Endothelial cell of umbilical vein (primary cell): ENCODE results near the gene TCAP. TPM values are rescaled to one million over a fixed set of nuclear protein-coding genes. Genes with fewer than 3 reads are reported as not detected.

Experiments
- BruUV-seq: library from RNA; stranded (reverse); fragments of 400-500 nt; replicated peaks from 2 replicates; lab custom pipeline; 2021; lab: Mats Ljungman, UMichigan
- CTCF ChIA-PET: fragments of 300-600, 350-600 bp; sonication (Branson Sonifier 250); formaldehyde crosslinking; loops from one replicate; lab custom pipeline; 2021; ENCODE audit warnings: antibody characterized with exemption, inconsistent platforms; lab: Charles Lee
- POLR2A ChIA-PET: fragments of 300-600, 350-600 bp; sonication (Branson Sonifier 250); formaldehyde crosslinking; loops from one replicate; lab custom pipeline; 2021; ENCODE audit warnings: antibody characterized with exemption, inconsistent platforms; lab: Charles Lee
- DNase-seq: peaks from one replicate; pipeline ENCODE4 v3.0.0-alpha.2; 2011; ENCODE audit warnings: low read depth, low spot score
- FAIRE-seq: peaks from 2 replicates; lab custom pipeline; 2011; peaks lifted over from hg19 to GRCh38; lab: Jason Lieb, UNC
- H2AFZ ChIP-seq: 2 replicates; pipeline ENCODE4 v1.6.0; 2012; ENCODE audit warnings: low read depth, low read length, control low read depth, inconsistent platforms
- H3K27ac ChIP-seq: 2 replicates; pipeline ENCODE4 v1.5.1; 2011; ENCODE audit warnings: low read depth, mild to moderate bottlenecking, control low read depth, low read length, moderate library complexity; ENCODE audit not compliant: insufficient read depth
- H3K27me3 ChIP-seq, 2 experiments: 2 replicates each; pipeline versions ENCODE4 v1.6.0 to v1.6.1; 2011; ENCODE audit warnings: low read length in 2 of 2, mixed read lengths in 1 of 2; ENCODE audit not compliant: control insufficient read depth in 2 of 2, insufficient read depth in 2 of 2
- H3K36me3 ChIP-seq, 2 experiments: 2 replicates in 1 of 2; 3 replicates in 1 of 2; pipeline ENCODE4 v1.5.1; 2011; ENCODE audit warnings: low read length in 2 of 2, mild to moderate bottlenecking in 1 of 2, moderate library complexity in 1 of 2; ENCODE audit not compliant: control insufficient read depth in 2 of 2, insufficient read depth in 2 of 2; ENCODE audit errors: extremely low read depth in 1 of 2
- H3K4me1 ChIP-seq: 3 replicates; pipeline ENCODE4 v1.5.1; 2011; ENCODE audit warnings: mild to moderate bottlenecking, low read length; ENCODE audit not compliant: control insufficient read depth, insufficient read depth; ENCODE audit errors: extremely low read depth
- H3K4me2 ChIP-seq: 2 replicates; pipeline ENCODE4 v1.6.1; 2011; ENCODE audit warnings: low read length, control low read depth, mixed read lengths; ENCODE audit not compliant: insufficient read depth
- H3K4me3 ChIP-seq, 3 experiments: fragments of 200-600 bp in 1 of 3; sonication (generic), shearing (Covaris generic) in 1 of 3; replicated peaks in 1 of 3; 2 replicates each; pipeline ENCODE4 v1.5.1; 2011 to 2016; ENCODE audit warnings: control low read depth in 3 of 3, low read length in 3 of 3, mild to moderate bottlenecking in 2 of 3, inconsistent platforms in 1 of 3, low read depth in 1 of 3, moderate library complexity in 1 of 3; ENCODE audit not compliant: insufficient read depth in 1 of 3
- H3K79me2 ChIP-seq: 2 replicates; pipeline ENCODE4 v1.6.0; 2012; ENCODE audit warnings: low read length, inconsistent platforms; ENCODE audit not compliant: control insufficient read depth, insufficient read depth
- H3K9ac ChIP-seq: replicated peaks from 2 replicates; pipeline ENCODE3; 2011; ENCODE audit warnings: low read length, control low read depth; ENCODE audit not compliant: insufficient read depth; ENCODE audit errors: extremely low read depth
- H3K9me1 ChIP-seq: replicated peaks from 3 replicates; pipeline ENCODE4 v1.6.0; 2011; ENCODE audit warnings: mild to moderate bottlenecking, low read length; ENCODE audit not compliant: control insufficient read depth, insufficient read depth; ENCODE audit errors: extremely low read depth
- H3K9me3 ChIP-seq: replicated peaks from 2 replicates; pipeline ENCODE4 v1.5.1; 2012; ENCODE audit warnings: low read length, inconsistent platforms; ENCODE audit not compliant: control insufficient read depth, insufficient read depth
- H4K20me1 ChIP-seq: replicated peaks from 2 replicates; pipeline ENCODE3; 2011; ENCODE audit warnings: mild to moderate bottlenecking, low read length; ENCODE audit not compliant: control insufficient read depth, insufficient read depth; ENCODE audit errors: extremely low read depth
- EZH2 ChIP-seq: IDR thresholded peaks from 2 replicates; pipeline ENCODE4 v1.6.1; 2012; ENCODE audit warnings: borderline replicate concordance, low read depth, mild to moderate bottlenecking, moderate library complexity, low read length, inconsistent platforms; ENCODE audit not compliant: severe bottlenecking
- FOS ChIP-seq: IDR thresholded peaks from 2 replicates; pipeline ENCODE4 v1.6.1; 2011; ENCODE audit warnings: mild to moderate bottlenecking, low read length, moderate library complexity, borderline replicate concordance; ENCODE audit not compliant: insufficient read depth
- GATA2 ChIP-seq: IDR thresholded peaks from 2 replicates; pipeline ENCODE4 v1.7.0; 2011; ENCODE audit warnings: low read depth, mild to moderate bottlenecking, moderate library complexity, mixed read lengths, low read length; ENCODE audit not compliant: insufficient read length, insufficient read depth
- JUN ChIP-seq: IDR thresholded peaks from 2 replicates; pipeline ENCODE4 v1.6.1; 2011; ENCODE audit warnings: borderline replicate concordance, low read depth; ENCODE audit not compliant: insufficient read length, insufficient read depth
- MYC ChIP-seq: IDR thresholded peaks from one replicate; pipeline ENCODE4 v1.6.1; 2011; ENCODE audit warnings: mild to moderate bottlenecking, low read depth, low read length
- POLR2A ChIP-seq: IDR thresholded peaks from 2 replicates; pipeline ENCODE4 v1.6.1; 2012; ENCODE audit warnings: low read depth, mild to moderate bottlenecking, control low read depth, low read length
- POLR2AphosphoS5 ChIP-seq: IDR thresholded peaks from 2 replicates; pipeline ENCODE4 v1.6.1; 2012; ENCODE audit warnings: low read depth, mild to moderate bottlenecking, control low read depth, low read length, moderate library complexity; ENCODE audit not compliant: insufficient read depth
- dilution Hi-C: fragments of 300-500 bp; cut with MboI; formaldehyde crosslinking; loops from one replicate; pipeline ENCODE4 v1.15.0; 2019; ENCODE audit warnings: low sequenced_read_pairs; ENCODE audit not compliant: extremely low pct_ligation_motif_present
- intact Hi-C: fragments of 100-400 bp; cut with micrococcal nuclease; formaldehyde crosslinking; loops from one replicate; pipeline ENCODE4 v1.10.0; 2022
- polyA plus RNA-seq, 4 experiments: library from polyadenylated mRNA; depleted of rRNA in 3 of 4; stranded (reverse) in 3 of 4; unstranded in 1 of 4; fragments of >200 nt; gene quantifications; 2 replicates each; pipeline versions ENCODE4 v1.2.1 to v1.2.3, GENCODE V29; 2011 to 2012; ENCODE audit warnings: missing spikeins in 1 of 4
- total RNA-seq: library from RNA; stranded (reverse); gene quantifications from 2 replicates; pipeline ENCODE4 v1.2.3, GENCODE V29; 2021
- TF ChIP-seq, protein P1 (sequence below): IDR thresholded peaks from 2 replicates; pipeline ENCODE4 v1.6.1; 2011; ENCODE audit not compliant: insufficient read depth, insufficient read length
- TF ChIP-seq, protein P2 (sequence below), 2 donors: IDR thresholded peaks; 1 replicate in 1 of 2; 2 replicates in 1 of 2; pipeline ENCODE4 v1.5.1; 2011; ENCODE audit warnings: low read length in 2 of 2, mild to moderate bottlenecking in 2 of 2, moderate library complexity in 2 of 2, control low read depth in 1 of 2, inconsistent platforms in 1 of 2, low read depth in 1 of 2; ENCODE audit not compliant: insufficient read depth in 1 of 2; ENCODE audit errors: extremely low read depth in 1 of 2

The TCAP gene
- total and polyA plus RNA-seq, 2 donors (not counting 3 experiments of a cell fraction or from before 2014, with no cell fraction given): 0.51 to 0.93 TPM

DNA sequence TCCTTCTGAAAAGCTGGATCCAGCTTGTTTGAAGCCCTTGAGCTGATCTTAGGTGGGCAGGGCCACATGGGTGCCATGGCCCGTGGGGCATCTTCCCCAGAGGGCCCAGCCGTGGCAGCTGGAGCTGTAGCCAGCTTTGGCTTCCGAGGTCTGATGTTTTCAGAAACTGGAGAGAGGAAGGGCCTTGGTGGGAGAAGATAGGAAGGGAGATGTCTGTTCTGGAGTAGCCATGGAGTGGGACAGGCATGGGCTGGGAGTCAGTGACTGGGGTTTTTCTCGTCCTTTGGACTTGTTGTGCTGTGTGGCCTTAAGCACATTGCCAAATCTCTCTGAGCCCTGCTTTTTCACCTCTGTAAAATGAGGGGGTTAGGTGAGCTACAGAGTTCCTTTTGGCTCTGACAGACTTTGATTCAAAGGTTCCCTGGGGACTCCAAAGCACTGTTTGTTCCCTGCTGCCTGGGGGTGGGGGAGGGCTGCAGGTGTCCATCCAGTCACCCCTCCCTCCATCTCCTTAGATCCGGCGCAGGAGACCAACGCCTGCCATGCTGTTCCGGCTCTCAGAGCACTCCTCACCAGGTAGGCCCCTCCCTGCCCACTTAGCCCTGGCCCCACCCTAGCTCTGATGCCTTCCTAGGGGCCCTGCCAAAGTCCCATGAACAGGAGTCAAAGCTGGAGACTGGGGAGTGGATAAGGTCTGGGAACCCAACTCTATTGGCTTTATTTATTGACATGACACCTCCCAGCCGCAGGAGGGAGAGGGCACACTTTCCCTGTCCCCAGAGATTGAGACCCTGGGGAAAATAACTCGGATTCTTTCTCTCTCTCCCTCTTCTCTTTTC lies 36.3 kb upstream of the TCAP start:
- CTCF ChIA-PET: interaction anchor here (1.0 to 1.9 kb wide), 6 partner anchors 9 to 102 kb away, joined by 3 to 8 read pairs (median 4); partner anchors contain the start of gene PNMT
- dilution Hi-C loops: no loop called here
- H3K79me2 ChIP-seq: no peaks in the 10 kb centered on the region
- H3K9me3 ChIP-seq: no peaks in the 10 kb centered on the region
- no peak overlapping the region for H3K9ac ChIP-seq
- no peak for DNase-seq
- no TSS peak for BruUV-seq
- no peak overlapping the region for H3K4me3 ChIP-seq
- POLR2A ChIA-PET: no interaction called here
- H3K4me1 ChIP-seq: no peaks in the 10 kb centered on the region
- no peaks in the 10 kb centered on the region for H3K9me1 ChIP-seq
- no peak overlapping the region for H2AFZ ChIP-seq
- intact Hi-C loops: loop anchor here (10.0 kb wide), 1 partner anchor 326 kb away; no protein-coding TSS in a partner anchor
- H3K4me2 ChIP-seq: no peak overlapping the region
- no peak for TF ChIP-seq FOS
- TF ChIP-seq, protein P1, sequence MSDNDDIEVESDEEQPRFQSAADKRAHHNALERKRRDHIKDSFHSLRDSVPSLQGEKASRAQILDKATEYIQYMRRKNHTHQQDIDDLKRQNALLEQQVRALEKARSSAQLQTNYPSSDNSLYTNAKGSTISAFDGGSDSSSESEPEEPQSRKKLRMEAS: no peak
- no peak for TF ChIP-seq POLR2AphosphoS5
- no peak for TF ChIP-seq MYC
- TF ChIP-seq GATA2: no peak
- TF ChIP-seq EZH2: no peak
- TF ChIP-seq JUN: no peak
- no peak for TF ChIP-seq POLR2A
- TF ChIP-seq, protein P2, sequence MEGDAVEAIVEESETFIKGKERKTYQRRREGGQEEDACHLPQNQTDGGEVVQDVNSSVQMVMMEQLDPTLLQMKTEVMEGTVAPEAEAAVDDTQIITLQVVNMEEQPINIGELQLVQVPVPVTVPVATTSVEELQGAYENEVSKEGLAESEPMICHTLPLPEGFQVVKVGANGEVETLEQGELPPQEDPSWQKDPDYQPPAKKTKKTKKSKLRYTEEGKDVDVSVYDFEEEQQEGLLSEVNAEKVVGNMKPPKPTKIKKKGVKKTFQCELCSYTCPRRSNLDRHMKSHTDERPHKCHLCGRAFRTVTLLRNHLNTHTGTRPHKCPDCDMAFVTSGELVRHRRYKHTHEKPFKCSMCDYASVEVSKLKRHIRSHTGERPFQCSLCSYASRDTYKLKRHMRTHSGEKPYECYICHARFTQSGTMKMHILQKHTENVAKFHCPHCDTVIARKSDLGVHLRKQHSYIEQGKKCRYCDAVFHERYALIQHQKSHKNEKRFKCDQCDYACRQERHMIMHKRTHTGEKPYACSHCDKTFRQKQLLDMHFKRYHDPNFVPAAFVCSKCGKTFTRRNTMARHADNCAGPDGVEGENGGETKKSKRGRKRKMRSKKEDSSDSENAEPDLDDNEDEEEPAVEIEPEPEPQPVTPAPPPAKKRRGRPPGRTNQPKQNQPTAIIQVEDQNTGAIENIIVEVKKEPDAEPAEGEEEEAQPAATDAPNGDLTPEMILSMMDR (IDR thresholded peaks at IDR 0.05; ENCODE audit: extremely low read depth in 1 of 2, insufficient read depth in 1 of 2, low read depth in 1 of 2, low read length in 2 of 2): no peak
- H3K27ac ChIP-seq: no peak overlapping the region
- no peak for FAIRE-seq
- no peaks in the 10 kb centered on the region for H4K20me1 ChIP-seq
- peaks cover 56 to 64% of the 10 kb centered on the region in 2 experiments for H3K27me3 ChIP-seq
- no peaks in the 10 kb centered on the region for H3K36me3 ChIP-seq
